Heart left ventricle (tissue), 16 donors: Measurements from ENCODE around the gene NAT16. TPM values are rescaled to one million over a fixed set of nuclear protein-coding genes. Genes with fewer than 3 reads are reported as not detected.

Experiments
- ATAC-seq, 4 donors: fragments of 200-7000 bp; cut with Tn5 transposase; one replicate each; pipeline ENCODE4 v1.9.1; 2020 to 2022; ENCODE audit warnings: moderate library complexity in 4 of 4, mild to moderate bottlenecking in 3 of 4, moderate number of reproducible peaks in 1 of 4
- DNase-seq, 5 donors: peaks; one replicate each; pipeline ENCODE4 v3.0.0-alpha.2; 2020
- H3K27ac ChIP-seq, 12 donors: fragments of 200-600 bp; sonication (generic) in 4 of 12; one replicate each; pipeline versions ENCODE4 v1.5.0 to v1.8.0; 2016 to 2022; ENCODE audit warnings: mild to moderate bottlenecking in 2 of 12
- H3K27me3 ChIP-seq, 9 donors: fragments of 200-600 bp; sonication (generic) in 2 of 9; one replicate each; pipeline versions ENCODE4 v1.5.1 to v1.8.0; 2016 to 2022; ENCODE audit warnings: mild to moderate bottlenecking in 3 of 9
- H3K36me3 ChIP-seq, 9 donors: fragments of 200-600 bp; sonication (generic) in 2 of 9; one replicate each; pipeline versions ENCODE4 v1.5.0 to v1.8.0; 2018 to 2022; ENCODE audit warnings: mild to moderate bottlenecking in 2 of 9
- H3K4me1 ChIP-seq, 12 donors: fragments of 200-600 bp; sonication (generic) in 4 of 12; one replicate each; pipeline versions ENCODE4 v1.5.0 to v1.8.0; 2016 to 2022; ENCODE audit warnings: mild to moderate bottlenecking in 3 of 12
- H3K4me3 ChIP-seq, 12 donors: fragments of 200-600 bp; sonication (generic) in 4 of 12; one replicate each; pipeline versions ENCODE4 v1.5.0 to v1.8.0; 2017 to 2022; ENCODE audit warnings: mild to moderate bottlenecking in 9 of 12, moderate library complexity in 4 of 12
- H3K9me3 ChIP-seq, 12 donors: fragments of 200-600 bp; sonication (generic) in 4 of 12; one replicate each; pipeline versions ENCODE4 v1.5.0 to v1.8.0; 2016 to 2022; ENCODE audit warnings: mild to moderate bottlenecking in 1 of 12
- POLR2A ChIP-seq, 2 donors: fragments of 450-650 bp; IDR thresholded peaks; one replicate each; pipeline ENCODE4 v1.6.1; 2017; ENCODE audit warnings: antibody characterized with exemption in 2 of 2, mild to moderate bottlenecking in 2 of 2, moderate library complexity in 2 of 2
- WGBS, 4 donors: extraction: QIAGEN DNeasy Blood & Tissue Kit in 2 of 4; methylation state at CpG; one replicate each; pipeline versions ENCODE4 v1.1.5 to v1.1.7; 2013 to 2018; 5-methylcytosine and 5-hydroxymethylcytosine counted together
- intact Hi-C, 10 donors: fragments of 100-400 bp; cut with DNase I; formaldehyde crosslinking; loops; one replicate each; pipeline versions ENCODE4 v1.11.1 to v1.14.2; 2022
- polyA plus RNA-seq, 2 donors: library from polyadenylated mRNA; stranded (reverse); fragments of 200-250 nt; gene quantifications; one replicate each; pipeline ENCODE4 v1.2.3, GENCODE V29; 2013
- total RNA-seq, 9 donors: library from RNA; depleted of rRNA in 2 of 9; stranded (reverse); fragments of >200 nt in 2 of 9; fragmentation: NEBNext Ultra II Directional in 3 of 9; extraction: Animal tissue kit (Norgen Biotek cat#: 25700) in 3 of 9; gene quantifications; one replicate each; pipeline versions ENCODE4 v1.1.0 to v1.2.4, GENCODE V29; 2016 to 2023
- TF ChIP-seq, protein P1 (sequence below), 12 donors: fragments of 200-600 bp; sonication (generic) in 4 of 12; IDR thresholded peaks; one replicate each; pipeline versions ENCODE4 v1.5.0 to v1.8.0; 2018 to 2022; ENCODE audit warnings: antibody characterized with exemption in 12 of 12, mild to moderate bottlenecking in 5 of 12
- donor health status: ischemic (EF 13 %, LVEDD 7.1; RV severe dilation, severe dysfunction).
- donor health status: healthy with polysubstance abuse.
- donor health status: DM: no; HTN: yes; CAD: no.
- donor health status: DM: no; HTN: no; CAD: no.
- donor health status: ischemic (EF 25% LVEDD 6.9; RV normal size, moderate dysfunction).
- donor health status: ischemic (EF 25% LVEDD 5.7; RV mildly dilated, moderate dysfunction).
- donor health status: healthy.
- donor health status: DM: yes; HTN: yes; CAD: no.
- donor health status: ischemic (EF 35%, LVEDD 5.7; RV mildly dilated, moderate dysfunction).
- donor health status: nonischemic (EF 11% LVEDD 7.7; RV severe dilation, severe dysfunction).
- donor health status: DM: yes; HTN: yes; CAD: no.
- donor health status: PGD.
- donor health status: ischemic (EF 29% LVEDD 5.4; RV normal size, mild dysfunction).
- donor health status: nonischemic (EF 23%, LVEDD 6.1; RV moderate dilation, normal function).

NAT16 gene
- total and polyA plus RNA-seq, 11 donors = 0.23 TPM; not detected in 10

- DNase-seq = no peak
- no peak for ATAC-seq
- peak overlapping the region in 1 of 12 donors; percentile 10 for H3K4me3 ChIP-seq
- 1 to 2% (median 1%) methylated on average over 20 of the region's 20 CpGs for WGBS, 4 donors
- no peak overlapping the region for H3K27ac ChIP-seq
- no peak for TF ChIP-seq POLR2A (IDR thresholded peaks at IDR 0.05)
- TF ChIP-seq, protein P1, sequence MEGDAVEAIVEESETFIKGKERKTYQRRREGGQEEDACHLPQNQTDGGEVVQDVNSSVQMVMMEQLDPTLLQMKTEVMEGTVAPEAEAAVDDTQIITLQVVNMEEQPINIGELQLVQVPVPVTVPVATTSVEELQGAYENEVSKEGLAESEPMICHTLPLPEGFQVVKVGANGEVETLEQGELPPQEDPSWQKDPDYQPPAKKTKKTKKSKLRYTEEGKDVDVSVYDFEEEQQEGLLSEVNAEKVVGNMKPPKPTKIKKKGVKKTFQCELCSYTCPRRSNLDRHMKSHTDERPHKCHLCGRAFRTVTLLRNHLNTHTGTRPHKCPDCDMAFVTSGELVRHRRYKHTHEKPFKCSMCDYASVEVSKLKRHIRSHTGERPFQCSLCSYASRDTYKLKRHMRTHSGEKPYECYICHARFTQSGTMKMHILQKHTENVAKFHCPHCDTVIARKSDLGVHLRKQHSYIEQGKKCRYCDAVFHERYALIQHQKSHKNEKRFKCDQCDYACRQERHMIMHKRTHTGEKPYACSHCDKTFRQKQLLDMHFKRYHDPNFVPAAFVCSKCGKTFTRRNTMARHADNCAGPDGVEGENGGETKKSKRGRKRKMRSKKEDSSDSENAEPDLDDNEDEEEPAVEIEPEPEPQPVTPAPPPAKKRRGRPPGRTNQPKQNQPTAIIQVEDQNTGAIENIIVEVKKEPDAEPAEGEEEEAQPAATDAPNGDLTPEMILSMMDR (IDR thresholded peaks at IDR 0.05) = no peak
- H3K4me1 ChIP-seq = peaks cover 0 to 18% (median 3%) of the 10 kb centered on the region in 12 donors
- peaks cover 36 to 97% (median 74%) of the 10 kb centered on the region in 9 donors for H3K27me3 ChIP-seq
- H3K36me3 ChIP-seq = no peaks in the 10 kb centered on the region
- H3K9me3 ChIP-seq = no peaks in the 10 kb centered on the region
- intact Hi-C loops = no loop called here
These were observed 976 bp downstream of the NAT16 start for GRCh38 chr7:101179117-101179516.

GRCh38 chr7:101177644-101178043 lies 2.4 kb downstream of the NAT16 start:
- ATAC-seq (no peak), DNase-seq (no peak)
- H3K4me1 ChIP-seq = peaks cover 0 to 32% (median 10%) of the 10 kb centered on the region in 12 donors
- intact Hi-C loops = no loop called here
- no peaks in the 10 kb centered on the region for H3K36me3 ChIP-seq
- H3K27me3 ChIP-seq = peaks cover 51 to 100% (median 88%) of the 10 kb centered on the region in 9 donors
- no peak overlapping the region for H3K27ac ChIP-seq
- no peaks in the 10 kb centered on the region for H3K9me3 ChIP-seq
- no peak for TF ChIP-seq POLR2A (IDR thresholded peaks at IDR 0.05)
- TF ChIP-seq, protein P1 (IDR thresholded peaks at IDR 0.05) = no peak
- H3K4me3 ChIP-seq = no peak overlapping the region
- 57 to 75% (median 64%) methylated on average over 2 of the region's 2 CpGs; no CpG with 5 or more reads in 1 of the 4 donors for WGBS, 4 donors

GRCh38 chr7:101175664-101176063 lies 4.4 kb downstream of the NAT16 start:
- ATAC-seq (no peak), DNase-seq (no peak)
- Histone ChIP-seq H3K27ac (no peak overlapping the region), H3K36me3 (no peaks in the 10 kb centered on the region), H3K9me3 (no peaks in the 10 kb centered on the region), H3K27me3 (peaks cover 63 to 100% (median 99%) of the 10 kb centered on the region in 9 donors), H3K4me1 (peaks cover 0 to 46% (median 20%) of the 10 kb centered on the region in 12 donors), H3K4me3 (no peak overlapping the region)
- 20 to 46% (median 34%) methylated on average over 3 of the region's 3 CpGs for WGBS, 4 donors
- TF ChIP-seq, protein P1 (IDR thresholded peaks at IDR 0.05) = no peak
- TF ChIP-seq POLR2A (IDR thresholded peaks at IDR 0.05) = no peak
- intact Hi-C loops = no loop called here

- no peaks in the 10 kb centered on the region for H3K9me3 ChIP-seq
- WGBS, 4 donors = 3 to 6% (median 4%) methylated on average over 18 to 28 of the region's 28 CpGs
- ATAC-seq = no peak
These were observed 5.7 kb downstream of the NAT16 start for GRCh38 chr7:101174322-101174854.

More at GRCh38 chr7:101174322-101174854, 5.7 kb downstream of the NAT16 start:
- intact Hi-C loops = no loop called here
- peaks cover 0 to 45% (median 23%) of the 10 kb centered on the region in 12 donors for H3K4me1 ChIP-seq
- DNase-seq = no peak
- no peak overlapping the region for H3K4me3 ChIP-seq
- H3K36me3 ChIP-seq = no peaks in the 10 kb centered on the region
- no peak for TF ChIP-seq POLR2A (IDR thresholded peaks at IDR 0.05)
- TF ChIP-seq, protein P1 (IDR thresholded peaks at IDR 0.05) = no peak
- peaks cover 65 to 100% (median 99%) of the 10 kb centered on the region in 9 donors for H3K27me3 ChIP-seq
- no peak overlapping the region for H3K27ac ChIP-seq
